GM23338 (cell line): Measurements from ENCODE around the gene ISL2. TPM values are rescaled to one million over a fixed set of nuclear protein-coding genes. Genes with fewer than 3 reads are reported as not detected.

ENCODE experiments used
- ATAC-seq: fragments of 200-7000 bp; cut with Tn5 transposase; 3 replicates; pipeline ENCODE4 v1.9.1; 2020
- DNase-seq: peaks from one replicate; pipeline ENCODE4 v3.0.0-alpha.2; 2015; ENCODE audit warnings: low spot score
- H2AFZ ChIP-seq: fragments of 200-600 bp; sonication (generic); 2 replicates; pipeline ENCODE4 v1.8.0; 2016; ENCODE audit warnings: antibody characterized with exemption, mild to moderate bottlenecking, moderate library complexity
- H3F3A ChIP-seq: fragments of 200-600 bp; sonication (generic); replicated peaks from 2 replicates; pipeline ENCODE4 v1.8.0; 2017; ENCODE audit warnings: antibody characterized with exemption, mixed run types, low read depth
- H3K27ac ChIP-seq: fragments of 200-600 bp; sonication (generic); 2 replicates; pipeline ENCODE4 v1.6.1; 2016; ENCODE audit warnings: low read depth
- H3K27me3 ChIP-seq: fragments of 200-600 bp; sonication (generic); 2 replicates; pipeline ENCODE4 v1.8.0; 2016; ENCODE audit warnings: mild to moderate bottlenecking, mixed run types, moderate library complexity; ENCODE audit not compliant: insufficient read depth
- H3K36me3 ChIP-seq: fragments of 200-600 bp; sonication (generic); 2 replicates; pipeline ENCODE4 v1.8.0; 2016; ENCODE audit warnings: mild to moderate bottlenecking; ENCODE audit not compliant: insufficient read depth
- H3K4me1 ChIP-seq: fragments of 200-600 bp; sonication (generic); 2 replicates; pipeline ENCODE4 v1.8.0; 2016; ENCODE audit warnings: mild to moderate bottlenecking, moderate library complexity; ENCODE audit not compliant: insufficient read depth
- H3K4me2 ChIP-seq: fragments of 200-600 bp; sonication (generic); 2 replicates; pipeline ENCODE4 v1.7.1; 2017; ENCODE audit warnings: mixed run types
- H3K4me3 ChIP-seq: fragments of 200-600 bp; sonication (generic); 2 replicates; pipeline ENCODE4 v1.6.1; 2016; ENCODE audit warnings: mixed run types
- H3K79me2 ChIP-seq: fragments of 200-600 bp; sonication (generic); replicated peaks from 2 replicates; pipeline ENCODE4 v1.8.0; 2017; ENCODE audit warnings: mild to moderate bottlenecking; ENCODE audit not compliant: insufficient read depth
- H3K9me2 ChIP-seq: fragments of 200-600 bp; sonication (generic); 2 replicates; pipeline ENCODE4 v1.8.0; 2017; ENCODE audit not compliant: insufficient read depth
- H4K20me1 ChIP-seq: fragments of 200-600 bp; sonication (generic); replicated peaks from 2 replicates; pipeline ENCODE4 v1.8.0; 2017; ENCODE audit warnings: mild to moderate bottlenecking; ENCODE audit not compliant: insufficient read depth
- H3K27ac Mint-ChIP-seq: 2 replicates; pipeline ENCODE4 v1.8.0; 2020; ENCODE audit warnings: inconsistent platforms, mild to moderate bottlenecking, moderate library complexity, mixed read lengths
- H3K27me3 Mint-ChIP-seq: 3 replicates; pipeline ENCODE4 v1.8.0; 2022; ENCODE audit warnings: low read depth, mild to moderate bottlenecking, moderate library complexity, mixed read lengths, inconsistent platforms; ENCODE audit not compliant: insufficient read depth, poor library complexity
- H3K36me3 Mint-ChIP-seq: 3 replicates; pipeline ENCODE4 v1.8.0; 2021; ENCODE audit warnings: low read depth, mild to moderate bottlenecking, inconsistent platforms, moderate library complexity, mixed read lengths
- H3K4me1 Mint-ChIP-seq: 3 replicates; pipeline ENCODE4 v1.8.0; 2020; ENCODE audit warnings: mild to moderate bottlenecking, inconsistent platforms, mixed read lengths
- H3K4me3 Mint-ChIP-seq: 3 replicates; pipeline ENCODE4 v1.8.0; 2021; ENCODE audit warnings: moderate library complexity, mild to moderate bottlenecking, inconsistent platforms, mixed read lengths
- H3K9me3 Mint-ChIP-seq: 3 replicates; pipeline ENCODE4 v1.8.0; 2020; ENCODE audit warnings: moderate library complexity, mild to moderate bottlenecking, inconsistent platforms, mixed read lengths
- CREB1 ChIP-seq: fragments of 250-450 bp; sonication (Bioruptor Pico); IDR thresholded peaks from 2 replicates; pipeline ENCODE4 v1.5.0; 2020; ENCODE audit warnings: low read depth, mild to moderate bottlenecking, moderate library complexity
- CTCF ChIP-seq, 2 experiments: fragments of 200-600 bp in 1 of 2; sonication (generic) in 1 of 2; conservative IDR thresholded peaks; 2 replicates each; pipeline versions ENCODE4 v1.5.1 to v1.6.1; 2016 to 2017; ENCODE audit warnings: antibody characterized with exemption in 2 of 2, low read depth in 2 of 2, mild to moderate bottlenecking in 2 of 2, moderate library complexity in 1 of 2
- ETS1 ChIP-seq: IDR thresholded peaks from 2 replicates; pipeline ENCODE4 v1.6.1; 2016; ENCODE audit warnings: antibody characterized with exemption
- EZH2 ChIP-seq: fragments of 200-600 bp; sonication (generic); IDR thresholded peaks from one replicate; pipeline ENCODE4 v1.8.0; 2017; ENCODE audit warnings: antibody characterized with exemption, mild to moderate bottlenecking, low read depth; ENCODE audit not compliant: unreplicated experiment
- EZH2phosphoT487 ChIP-seq: fragments of 200-600 bp; sonication (generic); IDR thresholded peaks from one replicate; pipeline ENCODE4 v1.8.1; 2018; ENCODE audit warnings: antibody characterized with exemption; ENCODE audit not compliant: unreplicated experiment
- JUNB ChIP-seq: IDR thresholded peaks from one replicate; pipeline ENCODE4 v1.6.1; 2016; ENCODE audit warnings: antibody characterized with exemption; ENCODE audit not compliant: unreplicated experiment
- NANOG ChIP-seq: IDR thresholded peaks from 2 replicates; pipeline ENCODE4 v1.6.1; 2016; ENCODE audit warnings: antibody characterized with exemption, borderline replicate concordance
- POLR2AphosphoS5 ChIP-seq: IDR thresholded peaks from 2 replicates; pipeline ENCODE4 v1.6.1; 2016; ENCODE audit warnings: antibody characterized with exemption, low read depth
- REST ChIP-seq: IDR thresholded peaks from one replicate; pipeline ENCODE4 v1.6.1; 2018; ENCODE audit warnings: antibody characterized with exemption; ENCODE audit not compliant: unreplicated experiment
- STAT1 ChIP-seq: IDR thresholded peaks from one replicate; pipeline ENCODE4 v1.6.1; 2016; ENCODE audit warnings: antibody characterized with exemption; ENCODE audit not compliant: unreplicated experiment
- ZNF114 ChIP-seq: fragments of 250-450 bp; sonication (Bioruptor Pico); IDR thresholded peaks from 2 replicates; pipeline ENCODE4 v1.5.0; 2020; ENCODE audit warnings: mild to moderate bottlenecking, moderate library complexity
- ZNF331 ChIP-seq: fragments of 250-450 bp; sonication (Bioruptor Pico); IDR thresholded peaks from 2 replicates; pipeline ENCODE4 v1.5.0; 2020; ENCODE audit warnings: low read depth, mild to moderate bottlenecking, moderate library complexity
- ZNF462 ChIP-seq: fragments of 250-450 bp; sonication (Bioruptor Pico); IDR thresholded peaks from 2 replicates; pipeline ENCODE4 v1.5.0; 2020; ENCODE audit warnings: mild to moderate bottlenecking, moderate library complexity
- polyA plus RNA-seq: library from polyadenylated mRNA; unstranded; fragments of >200 nt; fragmentation: Nextera tagmentation; extraction: Ambion mirVana; gene quantifications from 2 replicates; pipeline ENCODE4 v1.2.1, GENCODE V29; 2016
- total RNA-seq: library from RNA; depleted of rRNA; stranded (reverse); fragments of >200 nt; shearing (Covaris generic); gene quantifications from 2 replicates; pipeline ENCODE4 v1.2.3, GENCODE V29; 2014

ISL2 gene
- total and polyA plus RNA-seq, 2 experiments from 2014 or later: 0.65 to 2.7 TPM

- no peaks in the 10 kb centered on the region for H3F3A ChIP-seq
- H3K27ac ChIP-seq: no peak overlapping the region
- Mint-ChIP-seq H3K9me3 (no peaks in the 10 kb centered on the region; the same call in 2 of the 3 replicates), H3K4me3 (no peak overlapping the region), H3K27ac (no peak overlapping the region), H3K27me3 (no peaks in the 10 kb centered on the region), H3K4me1 (no peaks in the 10 kb centered on the region), H3K36me3 (peaks cover 6% of the 10 kb centered on the region; the same call in 1 of the 3 replicates)
- H3K36me3 ChIP-seq: no peaks in the 10 kb centered on the region; the same call in 1 of the 2 replicates
- H3K4me3 ChIP-seq: no peak overlapping the region
- TF ChIP-seq NANOG (no peak), STAT1 (no peak), ZNF114 (CRISPR knock-in tag) (no peak), ETS1 (no peak), ZNF462 (CRISPR knock-in tag) (no peak), CREB1 (CRISPR knock-in tag) (no peak), REST (no peak), EZH2phosphoT487 (no peak), POLR2AphosphoS5 (no peak), JUNB (no peak), CTCF (conservative IDR thresholded peaks at IDR 0.05; ENCODE audit: low read depth in 2 of 2) (no peak), ZNF331 (no peak), EZH2 (no peak)
- no peaks in the 10 kb centered on the region for H3K27me3 ChIP-seq
- H3K79me2 ChIP-seq: no peaks in the 10 kb centered on the region
- H2AFZ ChIP-seq: no peak overlapping the region
- no peaks in the 10 kb centered on the region for H3K9me2 ChIP-seq
- no peak for DNase-seq
- no peaks in the 10 kb centered on the region for H3K4me1 ChIP-seq
- H3K4me2 ChIP-seq: no peak overlapping the region
- ATAC-seq: no peak
- no peaks in the 10 kb centered on the region; the same call in 1 of the 2 replicates for H4K20me1 ChIP-seq
These were observed 47.0 kb upstream of the ISL2 start for GRCh38 chr15:76289582-76289981.
